Activated naive CD8-positive, alpha-beta T cell treated with anti-CD3 and anti-CD28 coated beads, Interleukin-2, amount 50 U/mL, for 24 hours (primary cell): ENCODE data around the gene KCTD1.
"Not testable (repeated sequence)": the region's sequence is repeated elsewhere in the genome, so short reads cannot be mapped to it uniquely, and the experiment has no call there.

Source experiments
- ATAC-seq: fragments of 150-1000 bp; cut with Tn5 transposase; one replicate; pipeline ENCODE4 v1.10.0; 2021
- DNase-seq: peaks from one replicate; pipeline ENCODE4 v3.0.0; 2021
- H3K27ac Mint-ChIP-seq: one replicate; pipeline ENCODE4 v1.8.0; 2021; ENCODE audit warnings: mild to moderate bottlenecking, mixed read lengths
- H3K27me3 Mint-ChIP-seq: one replicate; pipeline ENCODE4 v1.8.0; 2021; ENCODE audit warnings: mixed read lengths
- H3K36me3 Mint-ChIP-seq: one replicate; pipeline ENCODE4 v1.8.0; 2021; ENCODE audit warnings: low read depth, mixed read lengths
- H3K4me1 Mint-ChIP-seq: one replicate; pipeline ENCODE4 v1.8.0; 2021; ENCODE audit warnings: mixed read lengths
- H3K4me3 Mint-ChIP-seq: one replicate; pipeline ENCODE4 v1.8.0; 2021; ENCODE audit warnings: mild to moderate bottlenecking, moderate library complexity, mixed read lengths
- H3K9me3 Mint-ChIP-seq: one replicate; pipeline ENCODE4 v1.8.0; 2021; ENCODE audit warnings: mixed read lengths

The KCTD1 gene

DNA sequence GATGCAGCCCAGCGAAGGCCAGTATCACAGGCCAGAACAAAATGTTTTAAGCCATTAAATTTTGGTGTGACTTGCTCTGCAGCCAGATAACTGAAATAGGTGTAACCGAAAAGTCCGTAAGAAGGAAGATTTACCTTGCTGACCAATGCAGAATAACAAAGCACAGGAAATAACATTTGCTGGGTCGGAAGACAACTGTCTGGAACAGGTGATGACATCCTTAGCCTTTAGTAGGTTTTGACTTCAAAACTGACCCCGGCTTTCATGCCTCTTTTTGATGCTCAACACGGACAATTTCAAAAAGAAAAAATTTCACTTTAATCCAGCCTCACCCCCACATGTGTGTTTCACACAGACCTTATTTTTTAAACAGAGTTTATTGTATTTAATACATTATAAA is 93.7 kb downstream of the KCTD1 start:
- Mint-ChIP-seq H3K27ac (no peak overlapping the region), H3K4me1 (peaks cover 8% of the 10 kb centered on the region), H3K36me3 (peaks cover 3% of the 10 kb centered on the region), H3K4me3 (no peak overlapping the region), H3K27me3 (peaks cover 2% of the 10 kb centered on the region), H3K9me3 (no peaks in the 10 kb centered on the region)
- DNase-seq (no peak), ATAC-seq (no peak)

DNA sequence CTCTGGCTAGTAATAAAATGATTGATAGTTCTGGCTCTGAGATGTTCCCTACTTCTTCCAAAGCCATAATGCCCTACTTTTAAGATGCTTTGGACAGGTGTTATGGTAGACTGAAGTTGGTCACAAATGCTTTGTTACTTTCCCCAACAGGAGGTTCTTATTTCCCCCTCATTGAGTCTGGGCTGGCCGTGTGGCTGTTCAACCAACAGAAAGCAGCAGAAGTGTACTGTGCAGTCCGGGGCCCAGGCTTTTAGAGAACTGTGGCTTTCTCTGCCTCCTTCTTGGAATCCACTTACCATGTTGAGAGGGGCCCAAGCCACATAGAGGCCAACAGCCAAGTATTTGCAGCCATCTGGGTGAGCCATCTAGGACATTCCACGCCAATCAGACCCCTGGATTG is 94.2 kb downstream of the KCTD1 start:
- peaks cover 2% of the 10 kb centered on the region for H3K27me3 Mint-ChIP-seq
- H3K4me1 Mint-ChIP-seq: peaks cover 8% of the 10 kb centered on the region
- no peaks in the 10 kb centered on the region for H3K9me3 Mint-ChIP-seq
- H3K4me3 Mint-ChIP-seq: no peak overlapping the region
- no peak for DNase-seq
- H3K27ac Mint-ChIP-seq: no peak overlapping the region
- ATAC-seq: no peak
- H3K36me3 Mint-ChIP-seq: peaks cover 3% of the 10 kb centered on the region

DNA sequence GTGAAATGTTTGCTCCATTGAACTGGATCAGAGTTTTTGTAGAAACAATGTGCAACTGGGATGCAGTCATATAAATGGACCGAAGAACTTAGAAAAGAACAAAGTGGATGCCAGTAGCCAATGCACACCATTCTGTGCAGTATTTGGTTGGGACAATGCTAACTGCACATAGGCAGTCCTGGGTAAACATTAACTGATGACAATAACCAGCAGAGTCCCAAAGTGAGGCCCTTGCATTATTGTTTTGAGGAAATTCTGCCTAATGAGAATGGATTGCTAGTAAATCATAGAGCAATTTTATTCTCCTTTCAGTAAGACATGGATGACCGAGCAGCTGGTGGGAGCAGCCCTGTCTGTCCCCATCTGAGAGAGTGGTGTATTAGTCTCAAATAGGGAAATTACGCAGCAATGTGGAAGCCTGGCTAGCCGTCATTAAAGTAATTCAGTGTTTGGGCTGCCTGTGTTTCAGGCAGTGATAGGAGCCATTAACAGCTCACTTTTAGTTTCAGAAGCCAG is 94.9 kb downstream of the KCTD1 start:
- H3K4me1 Mint-ChIP-seq: peaks cover 2% of the 10 kb centered on the region
- ATAC-seq (no peak), DNase-seq (no peak)
- H3K36me3 Mint-ChIP-seq: peaks cover 3% of the 10 kb centered on the region
- no peak overlapping the region for H3K27ac Mint-ChIP-seq
- H3K27me3 Mint-ChIP-seq: peaks cover 2% of the 10 kb centered on the region
- H3K9me3 Mint-ChIP-seq: no peaks in the 10 kb centered on the region
- no peak overlapping the region for H3K4me3 Mint-ChIP-seq

DNA sequence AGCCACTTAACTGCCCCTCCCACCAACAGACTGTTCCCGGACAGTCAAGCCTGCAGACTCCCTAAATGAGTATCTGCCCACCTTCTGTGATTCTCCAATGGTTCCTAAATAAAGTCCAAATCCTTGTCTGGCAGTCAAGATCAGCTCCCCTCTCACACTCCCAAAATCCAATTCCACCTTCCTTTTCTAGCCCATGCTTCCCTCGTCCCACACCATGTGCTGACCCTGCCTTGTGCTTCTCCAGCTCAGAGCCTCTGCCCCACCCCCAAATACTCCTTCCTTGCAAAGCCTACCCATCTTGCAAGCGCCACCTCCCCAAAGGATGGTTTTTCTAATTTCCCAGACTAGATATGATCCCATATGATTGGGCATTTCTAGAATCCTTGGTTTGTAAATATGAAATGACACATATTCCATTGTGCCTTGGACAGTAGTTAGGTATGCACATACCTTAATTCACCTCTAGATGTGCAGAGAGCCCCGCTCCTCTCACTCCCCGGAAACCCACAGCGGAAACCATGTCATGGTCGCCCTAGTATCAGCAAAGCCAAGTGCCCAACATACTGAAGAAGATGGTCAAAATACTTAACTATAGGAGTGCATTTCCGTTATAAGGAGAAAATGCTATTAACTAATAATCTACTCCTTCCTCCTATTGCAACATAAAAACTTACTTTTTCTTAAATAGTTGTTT is 97.2 kb downstream of the KCTD1 start:
- Mint-ChIP-seq H3K27ac (no peak overlapping the region), H3K27me3 (peaks cover 3% of the 10 kb centered on the region), H3K9me3 (no peaks in the 10 kb centered on the region), H3K4me3 (no peak overlapping the region), H3K4me1 (no peaks in the 10 kb centered on the region), H3K36me3 (peaks cover 3% of the 10 kb centered on the region)
- no peak for DNase-seq
- no peak for ATAC-seq

DNA sequence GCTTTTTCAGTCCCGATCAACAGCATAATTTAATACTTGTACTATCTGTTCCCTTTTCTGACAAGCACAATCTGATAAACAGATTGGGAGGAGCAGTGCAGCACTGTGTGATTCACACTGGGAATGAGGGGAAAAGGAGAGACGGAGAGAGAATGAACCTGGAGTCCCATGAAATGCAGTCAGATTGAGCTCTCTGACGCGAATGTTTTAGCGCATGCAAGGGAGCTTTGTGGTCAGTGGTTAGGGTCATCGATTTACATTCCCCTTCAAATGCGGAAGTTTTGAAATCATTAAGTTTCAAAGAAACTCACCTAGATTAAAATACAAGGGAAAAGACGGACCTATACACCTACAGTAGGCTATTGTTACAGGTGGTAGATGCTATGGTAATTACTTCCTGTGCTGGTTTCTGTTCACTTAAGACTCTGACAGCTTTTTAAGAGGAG is 99.6 kb downstream of the KCTD1 start:
- Mint-ChIP-seq H3K4me3 (no peak overlapping the region), H3K9me3 (no peaks in the 10 kb centered on the region), H3K27ac (no peak overlapping the region), H3K4me1 (no peaks in the 10 kb centered on the region), H3K27me3 (peaks cover 9% of the 10 kb centered on the region), H3K36me3 (no peaks in the 10 kb centered on the region)
- no peak for DNase-seq
- ATAC-seq: no peak

DNA sequence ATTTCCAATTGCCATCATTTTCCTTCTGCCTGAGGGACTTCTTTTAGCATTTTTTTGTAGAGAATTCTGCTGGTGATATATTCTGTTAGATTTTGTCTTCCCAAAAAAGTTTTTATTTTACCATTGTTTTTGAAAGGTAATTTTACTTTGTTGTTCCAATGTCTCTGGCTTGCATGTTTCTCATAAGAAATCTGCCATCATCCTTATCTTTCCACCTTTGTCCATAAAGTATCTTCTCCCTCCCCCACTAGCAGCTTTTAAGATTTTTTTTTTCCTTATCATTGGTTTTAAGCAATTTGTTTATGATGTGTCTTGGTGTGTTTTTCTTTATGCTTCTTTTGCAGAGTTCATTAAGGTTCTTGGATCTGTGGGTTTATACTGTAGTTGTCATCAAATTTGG is 104.5 kb downstream of the KCTD1 start:
- DNase-seq (no peak), ATAC-seq (no peak)
- no peaks in the 10 kb centered on the region for H3K4me1 Mint-ChIP-seq
- no peak overlapping the region for H3K4me3 Mint-ChIP-seq
- H3K9me3 Mint-ChIP-seq: no peaks in the 10 kb centered on the region
- peaks cover 13% of the 10 kb centered on the region for H3K27me3 Mint-ChIP-seq
- H3K36me3 Mint-ChIP-seq: no peaks in the 10 kb centered on the region
- H3K27ac Mint-ChIP-seq: no peak overlapping the region

DNA sequence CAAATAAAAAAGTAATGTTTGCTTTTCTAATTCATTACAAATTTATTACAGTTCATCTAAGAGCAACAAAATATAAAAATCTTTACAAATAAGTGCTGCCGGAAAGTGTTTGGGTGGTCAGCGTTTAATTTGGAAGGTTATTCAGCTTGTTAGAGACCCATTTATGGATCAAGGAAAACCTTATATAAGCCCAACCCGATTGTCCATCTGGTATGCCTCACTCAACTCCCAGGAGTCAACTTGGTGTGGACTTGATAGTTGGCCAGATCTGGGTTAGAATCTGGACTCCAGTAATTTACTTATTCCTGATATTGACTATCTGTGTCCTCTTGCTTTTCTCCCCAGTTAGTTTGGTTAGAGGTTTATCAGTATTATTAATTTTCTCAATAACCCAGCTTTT is 106.2 kb downstream of the KCTD1 start:
- Mint-ChIP-seq H3K9me3 (no peaks in the 10 kb centered on the region), H3K36me3 (no peaks in the 10 kb centered on the region), H3K27ac (no peak overlapping the region), H3K27me3 (peaks cover 18% of the 10 kb centered on the region), H3K4me1 (no peaks in the 10 kb centered on the region), H3K4me3 (no peak overlapping the region)
- ATAC-seq: no peak
- DNase-seq: no peak

DNA sequence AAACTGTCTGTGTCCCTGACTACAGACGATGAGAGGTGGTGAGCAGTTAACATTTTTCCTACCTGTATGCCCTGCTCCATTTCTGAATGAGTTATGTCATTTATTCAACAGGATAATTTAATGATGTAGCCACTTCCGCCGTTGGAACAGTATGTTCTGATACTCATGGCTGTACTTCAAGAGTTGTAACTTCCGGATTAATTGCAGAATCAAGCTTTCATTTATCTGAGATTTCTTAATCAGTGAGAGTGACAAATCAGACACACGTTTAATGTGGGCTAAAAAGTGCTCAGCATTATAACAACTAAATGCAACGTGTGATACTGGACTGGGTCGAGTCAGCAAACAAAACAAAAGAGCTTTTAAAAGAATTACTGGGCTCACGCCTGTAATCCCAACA is 107.7 kb downstream of the KCTD1 start:
- peaks cover 16% of the 10 kb centered on the region for H3K27me3 Mint-ChIP-seq
- no peak overlapping the region for H3K27ac Mint-ChIP-seq
- H3K4me3 Mint-ChIP-seq: no peak overlapping the region
- no peak for DNase-seq
- H3K36me3 Mint-ChIP-seq: no peaks in the 10 kb centered on the region
- H3K9me3 Mint-ChIP-seq: no peaks in the 10 kb centered on the region
- H3K4me1 Mint-ChIP-seq: no peaks in the 10 kb centered on the region
- ATAC-seq: no peak

DNA sequence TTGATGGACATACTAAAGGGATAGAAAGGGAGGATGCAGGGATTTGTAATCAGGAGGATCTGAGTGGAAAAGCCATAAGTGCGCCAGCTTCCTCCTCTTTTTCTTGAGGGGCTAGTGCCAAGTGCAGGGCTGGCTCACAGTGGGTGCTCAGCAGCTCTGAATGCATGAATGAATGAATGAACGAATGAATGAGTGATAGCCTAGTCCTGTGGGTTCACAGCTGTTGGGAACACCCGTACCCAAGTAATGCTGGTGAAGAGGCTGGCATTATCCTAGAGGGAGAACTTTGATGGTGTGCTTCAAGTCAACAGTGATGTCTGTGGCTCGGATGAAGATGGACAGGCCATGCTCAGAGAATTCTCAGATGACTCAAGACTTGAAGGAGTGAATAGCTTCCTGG is 108.8 kb downstream of the KCTD1 start:
- Mint-ChIP-seq H3K9me3 (no peaks in the 10 kb centered on the region), H3K4me1 (no peaks in the 10 kb centered on the region), H3K27ac (no peak overlapping the region), H3K4me3 (no peak overlapping the region), H3K27me3 (peaks cover 14% of the 10 kb centered on the region), H3K36me3 (no peaks in the 10 kb centered on the region)
- ATAC-seq: no peak
- DNase-seq: no peak

DNA sequence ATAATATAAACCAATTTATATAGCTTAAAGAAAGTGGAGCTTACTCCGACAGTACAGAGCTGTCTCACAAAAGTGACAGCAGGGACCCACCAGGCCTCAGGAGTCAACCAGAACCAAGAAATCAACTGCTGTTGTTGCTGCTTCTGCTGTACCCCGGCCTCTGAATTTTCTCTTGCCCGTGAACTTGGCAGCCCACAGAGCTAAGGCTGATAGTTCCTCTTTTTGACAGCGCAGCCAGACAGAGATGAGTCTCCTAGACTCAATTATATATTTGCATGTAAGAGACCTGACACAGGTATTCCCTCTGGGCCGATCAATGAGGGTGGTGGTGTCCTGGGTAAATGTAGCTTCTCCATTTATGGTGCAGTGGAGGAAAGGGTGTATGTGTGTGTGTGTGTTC is 109.4 kb downstream of the KCTD1 start:
- DNase-seq: no peak
- H3K9me3 Mint-ChIP-seq: no peaks in the 10 kb centered on the region
- H3K27ac Mint-ChIP-seq: no peak overlapping the region
- no peaks in the 10 kb centered on the region for H3K4me1 Mint-ChIP-seq
- H3K36me3 Mint-ChIP-seq: no peaks in the 10 kb centered on the region
- peaks cover 12% of the 10 kb centered on the region for H3K27me3 Mint-ChIP-seq
- H3K4me3 Mint-ChIP-seq: no peak overlapping the region
- ATAC-seq: no peak

DNA sequence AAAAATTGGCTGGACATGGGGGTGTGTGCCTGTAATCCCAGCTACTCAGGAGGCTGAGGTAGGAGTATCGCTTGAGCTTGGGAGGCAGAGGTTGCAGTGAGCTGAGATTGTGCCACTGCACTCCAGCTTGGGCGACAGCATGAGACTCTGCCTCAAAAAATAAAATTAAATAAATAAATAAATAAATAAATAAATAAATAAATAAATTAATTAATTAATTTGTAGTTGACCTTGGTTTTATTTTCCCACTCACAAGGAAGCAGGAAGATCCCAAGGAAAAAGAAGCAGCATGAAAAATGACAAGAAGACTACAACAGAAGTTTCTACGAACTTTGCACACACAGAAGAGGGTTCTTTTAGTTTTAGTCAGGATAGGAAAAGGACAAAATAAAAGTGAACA is 110.7 kb downstream of the KCTD1 start:
- not testable (repeated sequence) for DNase-seq, H3K4me3 Mint-ChIP-seq, H3K36me3 Mint-ChIP-seq, H3K9me3 Mint-ChIP-seq, H3K4me1 Mint-ChIP-seq, H3K27ac Mint-ChIP-seq, ATAC-seq
- H3K27me3 Mint-ChIP-seq: peaks cover 11% of the 10 kb centered on the region

DNA sequence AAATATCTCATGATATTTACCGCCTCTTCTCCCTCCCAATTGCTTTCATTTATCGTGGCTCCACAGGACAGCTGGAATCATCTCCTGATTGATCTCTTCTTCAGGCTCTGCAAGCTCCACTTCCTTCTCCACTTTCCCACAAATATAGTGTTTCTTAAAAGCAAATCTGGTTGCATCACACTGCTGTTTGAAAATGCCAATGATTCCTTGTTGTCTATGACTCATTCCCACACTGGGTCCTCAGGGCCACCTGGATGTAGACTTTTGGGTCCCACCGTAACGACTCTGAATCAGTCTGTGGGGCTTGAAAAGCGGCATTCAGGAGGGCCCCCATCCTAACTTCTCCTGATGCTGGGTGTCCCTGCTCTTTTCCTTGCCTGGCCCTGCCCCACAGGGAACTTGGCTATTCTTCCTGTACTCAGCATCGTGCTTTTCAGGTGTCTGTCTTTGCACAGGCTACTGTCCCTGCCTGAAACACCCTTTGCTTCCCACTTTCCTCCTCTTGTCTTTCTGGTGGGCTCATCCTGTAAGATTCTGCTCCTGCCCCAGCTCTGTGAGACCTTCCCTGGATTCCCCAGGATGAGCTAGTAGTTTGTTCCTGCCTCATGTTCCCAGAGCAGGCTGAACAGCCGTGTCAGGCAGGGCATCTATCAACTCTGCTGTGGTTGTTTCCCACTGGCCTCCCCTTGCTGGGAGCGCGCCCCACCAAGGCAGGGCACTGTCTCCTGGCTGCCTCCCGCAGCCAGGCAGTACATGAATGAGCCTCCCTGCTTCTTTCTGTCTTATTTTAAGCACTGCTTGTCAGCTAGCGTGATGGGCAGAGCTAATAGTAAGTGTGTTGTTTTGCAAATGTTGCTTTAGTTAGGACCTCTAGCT is 111.9 kb downstream of the KCTD1 start:
- H3K27me3 Mint-ChIP-seq: peaks cover 11% of the 10 kb centered on the region
- no peaks in the 10 kb centered on the region for H3K4me1 Mint-ChIP-seq
- H3K36me3 Mint-ChIP-seq: no peaks in the 10 kb centered on the region
- H3K9me3 Mint-ChIP-seq: no peaks in the 10 kb centered on the region
- H3K27ac Mint-ChIP-seq: no peak overlapping the region
- DNase-seq (no peak), ATAC-seq (no peak)
- no peak overlapping the region for H3K4me3 Mint-ChIP-seq

DNA sequence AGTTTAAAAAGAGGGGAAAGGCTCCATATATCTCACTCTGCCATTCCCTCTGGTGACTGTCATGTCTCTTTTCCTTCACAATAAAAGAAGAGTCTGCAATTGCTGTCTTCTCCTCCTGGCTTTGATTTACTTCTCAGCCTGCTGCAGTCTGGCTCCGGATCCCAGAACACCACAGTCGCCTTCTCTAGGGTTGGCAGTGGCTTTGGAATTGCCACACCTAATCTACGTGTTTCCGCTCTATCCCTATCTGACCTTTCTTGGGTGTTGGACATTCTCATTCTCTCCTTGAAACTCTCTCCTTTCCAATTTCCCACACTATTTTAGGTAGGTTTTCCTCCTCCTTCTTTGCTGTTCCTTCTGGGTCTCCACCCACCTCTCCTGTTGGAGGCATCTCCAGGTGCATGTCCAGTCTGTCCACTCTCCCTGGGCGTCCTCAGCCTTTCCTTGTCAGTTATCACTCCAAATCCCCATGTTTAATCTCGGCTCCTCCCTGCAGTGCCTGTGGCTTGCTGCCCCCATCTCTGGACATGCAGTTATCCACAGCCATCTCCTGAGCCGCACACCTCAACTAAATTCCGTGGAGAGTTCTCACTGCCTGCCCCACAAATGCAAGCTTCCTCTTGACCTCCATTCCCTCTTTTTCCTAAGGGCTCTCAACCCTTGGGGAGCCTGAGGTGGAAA is 112.8 kb downstream of the KCTD1 start:
- DNase-seq: no peak
- no peak overlapping the region for H3K4me3 Mint-ChIP-seq
- H3K36me3 Mint-ChIP-seq: no peaks in the 10 kb centered on the region
- no peaks in the 10 kb centered on the region for H3K4me1 Mint-ChIP-seq
- no peak overlapping the region for H3K27ac Mint-ChIP-seq
- no peaks in the 10 kb centered on the region for H3K9me3 Mint-ChIP-seq
- peaks cover 9% of the 10 kb centered on the region for H3K27me3 Mint-ChIP-seq
- ATAC-seq: no peak

DNA sequence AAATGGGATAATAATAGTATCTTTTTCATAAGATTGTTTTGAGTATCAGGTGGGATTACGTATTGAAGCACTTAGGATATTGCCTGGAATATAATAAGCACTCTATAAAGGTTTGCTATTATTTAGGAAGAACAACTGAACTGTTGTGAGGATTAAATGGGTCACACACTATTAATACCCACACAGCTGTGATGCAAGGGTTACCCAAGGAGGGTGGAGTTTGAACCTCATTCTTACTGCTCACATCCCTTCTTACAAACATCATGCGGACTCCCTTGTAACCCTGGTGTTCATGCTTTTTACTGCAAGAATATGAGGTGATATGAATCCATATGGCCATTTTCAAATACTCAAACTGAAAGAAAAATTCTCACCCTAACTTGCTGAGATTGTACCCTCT is 113.5 kb downstream of the KCTD1 start:
- no peak overlapping the region for H3K4me3 Mint-ChIP-seq
- H3K27ac Mint-ChIP-seq: no peak overlapping the region
- H3K36me3 Mint-ChIP-seq: no peaks in the 10 kb centered on the region

More for the DNA sequence above, 113.5 kb downstream of the KCTD1 start:
- Mint-ChIP-seq H3K9me3 (no peaks in the 10 kb centered on the region), H3K4me1 (no peaks in the 10 kb centered on the region), H3K27me3 (peaks cover 9% of the 10 kb centered on the region)
- ATAC-seq: no peak
- no peak for DNase-seq
